AG04449 (cell line): ENCODE results near the gene MAP3K21.

Source experiments
- CTCF ChIA-PET: fragments of 350-600 bp; formaldehyde crosslinking; extraction: SDS; loops from one replicate; lab custom pipeline; 2021; ENCODE audit warnings: antibody characterized with exemption; lab: Yijun Ruan, JAX
- POLR2A ChIA-PET: fragments of 400-600, 350-600 bp; formaldehyde crosslinking; extraction: SDS; loops from one replicate; lab custom pipeline; 2020; ENCODE audit warnings: antibody characterized with exemption, inconsistent platforms; lab: Yijun Ruan, JAX
- DNase-seq: peaks from one replicate; pipeline ENCODE4 v3.0.0-alpha.2; 2010; ENCODE audit warnings: low read depth, low spot score
- H3K4me3 ChIP-seq: 2 replicates; pipeline ENCODE4 v1.5.1; 2011; ENCODE audit warnings: low read depth, mild to moderate bottlenecking, control low read depth, low read length
- CTCF ChIP-seq: IDR thresholded peaks from one replicate; pipeline ENCODE4 v1.5.1; 2011; ENCODE audit warnings: mild to moderate bottlenecking, moderate library complexity, low read length, control low read depth, inconsistent platforms; ENCODE audit not compliant: insufficient read depth; ENCODE audit errors: missing control alignments

The MAP3K21 gene

GRCh38 chr1:233375653-233376052 is 48.1 kb downstream of the MAP3K21 start:
- TF ChIP-seq CTCF: no peak
- CTCF ChIA-PET: no interaction called here
- POLR2A ChIA-PET: no interaction called here
- DNase-seq: no peak
- no peak overlapping the region for H3K4me3 ChIP-seq

GRCh38 chr1:233376382-233377110 is 49.0 kb downstream of the MAP3K21 start:
- no peak overlapping the region for H3K4me3 ChIP-seq
- CTCF ChIA-PET: no interaction called here
- no peak for DNase-seq
- TF ChIP-seq CTCF: no peak
- POLR2A ChIA-PET: interaction anchor here (0.5 kb wide), 1 partner anchor 84 kb away, joined by 4 read pairs; no protein-coding TSS in a partner anchor

- no peak for TF ChIP-seq CTCF
- CTCF ChIA-PET: no interaction called here
- H3K4me3 ChIP-seq: no peak overlapping the region
- POLR2A ChIA-PET: no interaction called here
- DNase-seq: no peak
Measured at GRCh38 chr1:233379869-233380438, 52.4 kb downstream of the MAP3K21 start.

- ChIA-PET CTCF (interaction anchor here (1.2 to 3.2 kb wide), 3 partner anchors 11 to 81 kb away, joined by 3 to 13 read pairs (median 3); no protein-coding TSS in a partner anchor), POLR2A (no interaction called here)
- no peak for DNase-seq
- TF ChIP-seq CTCF: no peak
- no peak overlapping the region for H3K4me3 ChIP-seq
Measured at GRCh38 chr1:233381806-233382205, 54.3 kb downstream of the MAP3K21 start.

- H3K4me3 ChIP-seq: no peak overlapping the region
- TF ChIP-seq CTCF: no peak
- POLR2A ChIA-PET: no interaction called here
- CTCF ChIA-PET: interaction anchor here (3.2 kb wide), 1 partner anchor 9 kb away, joined by 13 read pairs; no protein-coding TSS in a partner anchor
- no peak for DNase-seq
Measured at GRCh38 chr1:233383984-233384383, 56.5 kb downstream of the MAP3K21 start.

GRCh38 chr1:233386336-233386735 is 58.8 kb downstream of the MAP3K21 start:
- POLR2A ChIA-PET: no interaction called here
- CTCF ChIA-PET: interaction anchor here (1.0 kb wide), 1 partner anchor 55 kb away, joined by 3 read pairs; no protein-coding TSS in a partner anchor
- TF ChIP-seq CTCF: no peak

More at GRCh38 chr1:233386336-233386735, 58.8 kb downstream of the MAP3K21 start:
- H3K4me3 ChIP-seq: no peak overlapping the region
- DNase-seq: no peak
